GM12892 (cell line): ENCODE data around the gene ACAA1.

Experiments used
- DNase-seq: peaks from one replicate; pipeline ENCODE4 v3.0.0; 2011; ENCODE audit not compliant: insufficient read length
- FAIRE-seq: peaks from 2 replicates; lab custom pipeline; 2011; peaks lifted over from hg19 to GRCh38; lab: Jason Lieb, UNC
- POLR2A ChIP-seq: IDR thresholded peaks from 2 replicates; pipeline ENCODE4 v1.6.1; 2011; ENCODE audit warnings: low read depth, low read length, control low read depth
- POLR2AphosphoS5 ChIP-seq: IDR thresholded peaks from 2 replicates; pipeline ENCODE4 v1.6.1; 2011; ENCODE audit warnings: low read depth, low read length, control low read depth
- TAF1 ChIP-seq: IDR thresholded peaks from 2 replicates; pipeline ENCODE4 v1.6.1; 2011; ENCODE audit warnings: low read depth, mild to moderate bottlenecking, control low read depth, low read length, borderline replicate concordance

The ACAA1 gene

GRCh38 chr3:38114052-38114874 is 22.7 kb downstream of the ACAA1 start:
- no peak for TF ChIP-seq POLR2AphosphoS5
- TF ChIP-seq POLR2A, result 0 out of 2 replicates have a peak, but pooled peaks have one; percentile 5
- DNase-seq (no peak), FAIRE-seq (no peak)

DNA sequence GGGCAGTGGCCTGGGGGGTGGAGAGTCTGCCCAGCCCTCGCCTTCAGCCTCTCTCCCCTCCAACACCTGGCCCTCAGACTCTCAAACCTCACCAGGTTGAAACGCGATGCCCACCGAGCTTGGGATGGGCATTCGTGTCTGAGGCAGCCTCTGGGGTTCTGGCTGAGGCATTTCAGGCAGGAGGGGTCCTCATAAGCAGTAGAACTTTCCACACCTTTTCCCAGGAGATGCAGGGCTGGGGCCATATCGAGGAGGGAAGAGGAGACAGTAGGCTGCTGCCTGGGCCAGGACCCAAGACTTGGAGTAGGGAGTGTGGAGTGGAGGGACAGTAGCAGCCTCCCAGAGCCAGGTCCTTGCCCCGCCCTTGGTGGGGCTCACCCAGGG is 24.6 kb downstream of the ACAA1 start:
- DNase-seq (no peak), FAIRE-seq (no peak)

DNA sequence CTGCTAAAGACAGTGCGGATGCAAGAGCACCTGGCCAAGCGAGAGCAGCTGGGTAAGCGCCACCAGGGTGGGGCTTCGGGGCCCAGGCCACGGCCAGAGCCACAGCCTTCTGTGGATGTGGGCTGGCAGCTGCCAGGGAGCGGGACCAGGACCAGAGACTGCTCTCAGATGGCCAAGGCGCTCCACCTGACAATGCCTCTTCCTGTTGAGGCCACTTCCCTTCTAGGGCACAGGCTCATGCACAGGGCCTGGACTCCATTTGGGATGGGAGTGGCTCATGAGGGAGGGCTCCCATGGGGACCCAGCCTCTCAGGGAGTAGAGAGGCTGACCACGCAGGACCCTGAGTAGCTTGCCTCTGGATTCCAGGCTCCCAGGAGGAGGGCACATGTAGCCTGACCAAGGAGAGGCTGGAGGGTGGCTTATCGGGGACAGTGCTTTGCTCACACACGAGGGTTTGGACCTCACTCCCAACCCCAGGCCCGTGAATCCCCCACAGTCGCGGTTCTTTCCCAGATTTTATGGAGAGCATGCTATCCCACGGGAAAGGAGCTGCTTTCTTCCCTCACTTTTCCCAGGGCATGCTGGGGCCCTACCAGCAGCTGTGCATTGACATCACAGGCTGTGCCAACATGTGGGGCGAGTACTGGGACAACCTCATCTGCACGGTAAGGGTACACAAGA is 25.1 kb downstream of the ACAA1 start:
- DNase-seq (no peak), FAIRE-seq (no peak)
- TF ChIP-seq TAF1 (no peak), POLR2AphosphoS5 (no peak), POLR2A (no peak)

More for the DNA sequence above, 24.6 kb downstream of the ACAA1 start:
- no peak for TF ChIP-seq POLR2AphosphoS5
- TF ChIP-seq POLR2A, result no peak
- no peak for TF ChIP-seq TAF1

DNA sequence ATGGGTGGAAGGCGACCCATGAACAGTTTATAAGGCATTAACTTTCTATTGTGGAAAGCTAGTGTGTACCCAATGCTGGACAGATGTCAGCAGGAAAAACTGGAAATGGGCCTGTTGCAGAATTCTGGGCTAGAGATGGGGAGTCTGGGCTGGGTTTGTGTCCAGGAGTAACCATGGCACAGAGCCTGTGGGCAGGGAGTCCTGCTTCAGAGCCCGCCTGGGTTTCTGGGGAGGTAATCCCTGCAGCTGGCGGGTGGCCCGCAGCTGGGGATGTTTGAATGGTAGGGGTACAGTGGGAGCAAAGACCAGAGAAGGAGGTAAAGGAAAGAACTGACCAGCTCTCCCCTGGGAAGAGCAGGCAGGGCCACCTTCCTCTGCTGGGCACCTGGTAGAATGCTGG is 25.7 kb downstream of the ACAA1 start:
- TF ChIP-seq POLR2AphosphoS5 (no peak), POLR2A (no peak), TAF1 (no peak)
- no peak for FAIRE-seq
- DNase-seq, result no peak

DNA sequence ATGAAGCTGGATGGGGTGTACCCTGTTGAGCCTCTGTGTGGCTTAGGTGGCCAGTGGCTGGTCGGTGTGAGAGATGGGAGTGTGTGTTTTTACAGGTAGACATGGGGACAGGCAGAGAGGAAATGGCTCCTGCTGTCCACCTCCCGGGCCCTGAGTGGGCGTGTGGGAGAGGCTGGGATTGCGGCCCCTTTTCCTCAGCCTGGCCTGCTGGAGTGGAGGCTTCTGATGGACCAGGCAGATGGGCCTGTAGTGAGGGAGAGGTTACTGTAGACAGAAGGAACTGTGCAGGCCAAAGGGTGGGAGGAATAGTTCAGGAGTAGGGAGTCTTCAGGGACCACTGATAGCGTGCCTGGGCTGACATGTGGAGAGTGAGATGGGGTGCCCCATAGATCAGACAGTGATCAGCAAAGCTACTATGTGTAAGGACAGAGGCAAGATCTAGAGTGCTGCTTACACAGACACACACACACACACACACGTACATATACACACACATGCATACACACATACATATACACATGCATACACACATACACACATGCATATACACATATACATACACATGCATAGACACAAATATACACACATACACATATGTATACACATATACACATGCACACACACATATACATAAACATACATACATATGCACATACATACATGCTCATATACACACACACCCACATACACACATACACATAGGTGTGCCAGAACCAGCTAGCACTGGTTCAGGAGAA is 26.4 kb downstream of the ACAA1 start:
- TF ChIP-seq POLR2A (no peak), POLR2AphosphoS5 (no peak), TAF1 (no peak)
- DNase-seq (no peak), FAIRE-seq (no peak)

- TF ChIP-seq POLR2A (no peak), TAF1 (no peak), POLR2AphosphoS5 (no peak)
- no peak for DNase-seq
- FAIRE-seq, result no peak
These were observed 27.2 kb downstream of the ACAA1 start for GRCh38 chr3:38109580-38110313.

DNA sequence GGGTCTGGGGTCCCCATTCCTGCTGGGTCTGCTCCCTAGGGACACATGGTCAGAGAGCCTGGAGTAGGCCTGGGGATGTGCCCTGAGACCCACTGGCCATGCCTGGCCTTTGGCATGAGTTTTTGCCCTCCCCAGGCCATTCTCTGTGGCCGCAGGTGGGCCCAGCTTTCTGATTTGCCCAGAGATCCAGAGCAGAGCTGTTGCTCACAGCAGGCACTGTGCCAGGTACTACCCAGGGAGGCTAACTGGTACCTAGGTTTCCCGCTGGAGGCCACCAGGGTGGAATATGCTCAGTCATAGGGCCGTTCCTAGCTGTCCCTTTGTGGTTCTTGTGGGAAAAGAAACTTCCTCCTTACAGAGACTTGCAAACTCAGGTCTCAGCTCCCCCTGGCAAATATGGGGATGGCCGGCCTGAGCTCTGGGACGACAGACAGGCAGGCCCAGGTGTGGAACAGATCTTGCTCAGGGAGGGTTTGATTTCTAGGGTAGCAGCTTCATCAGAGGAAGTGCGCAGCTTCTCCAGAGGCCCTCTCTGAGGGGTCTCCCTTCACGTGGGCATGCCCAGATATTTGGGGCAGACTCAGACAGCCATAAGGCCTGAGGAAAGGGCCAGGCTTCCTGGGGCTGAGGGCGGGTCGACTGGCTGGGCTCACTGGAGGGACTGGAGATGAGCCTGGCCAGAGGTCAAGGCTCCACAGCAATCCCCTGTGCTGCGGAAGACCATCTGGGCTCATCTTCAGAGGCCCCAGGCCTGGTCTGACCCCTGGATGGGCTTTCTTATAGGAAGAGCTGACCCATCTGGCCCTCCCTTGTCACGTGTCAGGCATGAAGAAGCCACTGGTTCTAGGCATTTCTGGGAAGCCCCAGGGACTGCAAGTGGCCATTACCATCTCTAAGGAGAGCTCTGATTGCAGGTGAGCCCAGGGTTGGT is 28.0 kb downstream of the ACAA1 start:
- FAIRE-seq (no peak), DNase-seq (no peak)
- no peak for TF ChIP-seq TAF1
- no peak for TF ChIP-seq POLR2A

DNA sequence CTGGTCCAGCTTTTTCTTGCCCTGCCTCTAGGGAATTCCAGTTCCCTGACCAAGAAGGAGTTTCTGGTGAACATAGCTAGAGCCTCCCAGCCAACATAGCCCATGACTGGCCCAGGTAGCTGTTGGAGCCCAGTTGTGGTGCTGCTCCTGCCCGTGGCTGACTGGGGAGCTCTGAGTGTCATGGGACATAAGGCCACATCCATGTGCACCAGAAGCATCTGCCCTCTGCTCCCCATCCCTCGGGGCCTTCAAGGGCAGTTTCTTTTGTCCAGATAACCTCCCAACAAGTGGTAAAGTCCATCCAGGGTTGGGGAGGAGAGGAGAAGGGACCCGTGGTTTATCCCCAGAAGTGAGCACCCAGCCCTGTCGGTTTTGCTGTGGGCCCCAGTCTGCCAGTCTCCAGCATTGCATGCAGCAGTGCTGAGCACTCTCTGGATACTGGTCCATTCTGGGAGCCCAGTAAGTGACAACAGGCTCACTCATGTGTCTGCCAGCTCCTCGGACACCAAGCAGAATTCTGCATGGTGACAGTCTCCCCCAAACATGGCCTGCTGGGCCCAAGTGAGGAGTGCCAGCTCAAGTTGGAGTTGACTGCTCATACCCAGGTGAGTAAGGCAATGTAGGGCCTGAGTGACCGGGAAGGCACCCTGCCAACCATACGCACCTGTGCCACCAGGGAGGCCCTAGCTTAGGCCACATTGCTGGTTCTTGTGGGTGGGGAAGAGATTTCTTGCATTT is 28.8 kb downstream of the ACAA1 start:
- no peak for TF ChIP-seq POLR2AphosphoS5
- TF ChIP-seq POLR2A, result no peak
- TF ChIP-seq TAF1, result no peak
- DNase-seq (no peak), FAIRE-seq (no peak)

DNA sequence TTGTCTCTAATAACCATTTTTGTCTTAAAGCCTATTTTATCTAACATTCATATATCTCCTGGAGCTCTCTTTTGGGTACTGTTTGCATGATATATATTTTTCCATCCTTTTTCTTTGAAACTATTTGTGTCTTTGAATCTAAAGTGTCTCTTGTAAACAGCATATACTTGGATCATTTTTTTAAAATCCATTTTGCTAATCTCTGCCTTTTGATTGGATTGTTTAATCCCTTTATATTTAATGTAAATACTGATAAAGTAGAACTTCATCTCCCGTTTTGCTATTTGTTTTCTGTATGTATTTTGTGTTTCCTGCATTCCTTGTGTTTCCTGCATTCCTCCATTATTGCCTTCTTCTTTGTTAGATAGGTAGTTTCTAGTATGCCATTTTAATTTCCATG is 31.4 kb downstream of the ACAA1 start:
- DNase-seq (no peak), FAIRE-seq (no peak)
- no peak for TF ChIP-seq POLR2AphosphoS5
- no peak for TF ChIP-seq TAF1
- TF ChIP-seq POLR2A, result no peak
